ENCODE measurements around the gene CCDC85C.

- TF ChIP-seq CTCF (IDR thresholded peaks at IDR 0.05; ENCODE audit: control extremely low read depth in 1 of 3, insufficient read depth in 1 of 3, low read depth in 1 of 3, low read length in 3 of 3) (no peak), FOSL1 (IDR thresholded peaks at IDR 0.05; ENCODE audit: insufficient read depth, low read depth, low read length) (no peak), EP300 (IDR thresholded peaks at IDR 0.05; ENCODE audit: borderline replicate concordance in 1 of 2, low read depth in 2 of 2, low read length in 2 of 2) (0 out of 3 replicates have a peak, but pooled peaks of 1 of the 2 experiments have one; percentile 1), POLR2A (IDR thresholded peaks at IDR 0.05; ENCODE audit: control extremely low read depth in 1 of 2, low read depth in 2 of 2, low read length in 2 of 2) (peak; percentile 78 to 92)
These were observed 122.9 kb downstream of the CCDC85C start, which contains the start of gene CCNK for GRCh38 chr14:99480917-99481744.

Measured in H1 (cell line).